ENCODE measurements around the gene NDFIP1. TPM values are rescaled to one million over a fixed set of nuclear protein-coding genes. Genes with fewer than 3 reads are reported as not detected.

The NDFIP1 gene
- total RNA-seq, 6 donors from 2014 or later, result 66.9 to 212 (median 108) TPM

DNA sequence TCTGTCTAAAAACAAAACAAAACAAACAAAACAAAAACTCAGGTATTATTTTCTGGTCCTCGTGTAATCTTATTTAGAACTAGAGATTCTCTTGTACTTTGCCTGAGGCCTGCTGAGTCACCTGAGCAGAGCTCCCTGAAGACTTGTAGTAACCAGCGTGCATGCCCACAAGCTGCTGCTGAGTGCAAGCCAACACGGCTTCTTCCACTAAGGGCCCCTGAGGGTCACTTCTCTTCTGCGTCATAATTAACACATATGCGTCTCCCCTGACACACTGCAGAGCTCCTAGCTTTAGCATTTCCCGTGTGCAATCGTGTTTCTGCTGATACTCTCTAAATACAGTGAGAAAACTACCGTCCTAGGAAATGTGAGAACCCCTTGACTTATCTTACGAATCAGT lies 10.9 kb upstream of the NDFIP1 start:
- 79 to 80% methylated on average over 9 of the region's 9 CpGs for WGBS, 2 donors

GRCh38 chr5:142098275-142098674 lies 10.3 kb upstream of the NDFIP1 start:
- no peak for ATAC-seq (ENCODE audit: low FRiP score in 2 of 2)
- Histone ChIP-seq H3K9me3 (no peaks in the 10 kb centered on the region), H3K27ac (no peak overlapping the region), H3K27me3 (no peaks in the 10 kb centered on the region), H3K36me3 (no peaks in the 10 kb centered on the region), H3K4me1 (peaks cover 0 to 11% (median 8%) of the 10 kb centered on the region in 4 donors), H3K4me3 (no peak overlapping the region)
- 73 to 87% methylated on average over 2 of the region's 2 CpGs for WGBS, 2 donors
- no peak for TF ChIP-seq POLR2AphosphoS5 (IDR thresholded peaks at IDR 0.05)
- TF ChIP-seq, protein P1, sequence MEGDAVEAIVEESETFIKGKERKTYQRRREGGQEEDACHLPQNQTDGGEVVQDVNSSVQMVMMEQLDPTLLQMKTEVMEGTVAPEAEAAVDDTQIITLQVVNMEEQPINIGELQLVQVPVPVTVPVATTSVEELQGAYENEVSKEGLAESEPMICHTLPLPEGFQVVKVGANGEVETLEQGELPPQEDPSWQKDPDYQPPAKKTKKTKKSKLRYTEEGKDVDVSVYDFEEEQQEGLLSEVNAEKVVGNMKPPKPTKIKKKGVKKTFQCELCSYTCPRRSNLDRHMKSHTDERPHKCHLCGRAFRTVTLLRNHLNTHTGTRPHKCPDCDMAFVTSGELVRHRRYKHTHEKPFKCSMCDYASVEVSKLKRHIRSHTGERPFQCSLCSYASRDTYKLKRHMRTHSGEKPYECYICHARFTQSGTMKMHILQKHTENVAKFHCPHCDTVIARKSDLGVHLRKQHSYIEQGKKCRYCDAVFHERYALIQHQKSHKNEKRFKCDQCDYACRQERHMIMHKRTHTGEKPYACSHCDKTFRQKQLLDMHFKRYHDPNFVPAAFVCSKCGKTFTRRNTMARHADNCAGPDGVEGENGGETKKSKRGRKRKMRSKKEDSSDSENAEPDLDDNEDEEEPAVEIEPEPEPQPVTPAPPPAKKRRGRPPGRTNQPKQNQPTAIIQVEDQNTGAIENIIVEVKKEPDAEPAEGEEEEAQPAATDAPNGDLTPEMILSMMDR (IDR thresholded peaks at IDR 0.05), result no peak
- no peak for TF ChIP-seq EP300 (IDR thresholded peaks at IDR 0.05)
- no peak for TF ChIP-seq POLR2A (IDR thresholded peaks at IDR 0.05)
- DNase-seq, result no peak

More for the DNA sequence above, 10.9 kb upstream of the NDFIP1 start:
- Histone ChIP-seq H3K9me3 (no peaks in the 10 kb centered on the region), H3K4me1 (peaks cover 0 to 11% (median 8%) of the 10 kb centered on the region in 4 donors), H3K27ac (peak overlapping the region in 1 of 4 donors; percentile 13), H3K36me3 (no peaks in the 10 kb centered on the region), H3K27me3 (no peaks in the 10 kb centered on the region), H3K4me3 (no peak overlapping the region)
- ATAC-seq (ENCODE audit: low FRiP score in 2 of 2) (no peak), DNase-seq (peak in 1 of 2 donors; percentile 39)
- TF ChIP-seq, protein P1 (IDR thresholded peaks at IDR 0.05), result no peak
- TF ChIP-seq POLR2A (IDR thresholded peaks at IDR 0.05), result no peak

DNA sequence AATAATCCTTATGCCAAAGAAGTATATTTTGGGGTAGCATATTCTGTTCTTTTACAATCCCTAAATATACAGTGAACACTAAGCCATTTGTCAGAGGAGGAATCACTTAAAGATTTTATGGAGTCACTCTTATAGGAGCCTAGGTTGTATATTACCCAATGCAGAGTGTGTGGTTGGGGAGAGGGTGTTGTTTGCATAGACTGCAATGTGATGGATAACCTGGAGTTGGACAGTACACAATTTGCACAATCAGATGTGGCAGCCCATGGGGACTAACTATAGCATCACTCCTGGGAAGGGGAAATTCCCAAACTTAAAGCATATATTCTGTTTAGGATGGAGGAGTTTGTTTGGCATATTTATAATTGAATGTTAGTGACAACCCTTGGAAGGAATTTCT lies 9.6 kb upstream of the NDFIP1 start:
- DNase-seq, result no peak
- Histone ChIP-seq H3K27ac (no peak overlapping the region), H3K9me3 (no peaks in the 10 kb centered on the region), H3K4me1 (peaks cover 0 to 11% (median 8%) of the 10 kb centered on the region in 4 donors), H3K36me3 (no peaks in the 10 kb centered on the region), H3K27me3 (no peaks in the 10 kb centered on the region), H3K4me3 (no peak overlapping the region)
- TF ChIP-seq POLR2AphosphoS5 (IDR thresholded peaks at IDR 0.05) (no peak), POLR2A (IDR thresholded peaks at IDR 0.05) (no peak), EP300 (IDR thresholded peaks at IDR 0.05) (no peak)
- TF ChIP-seq, protein P1 (IDR thresholded peaks at IDR 0.05), result no peak
- no peak for ATAC-seq (ENCODE audit: low FRiP score in 2 of 2)

- DNase-seq (no peak), ATAC-seq (ENCODE audit: low FRiP score in 2 of 2) (no peak)
- WGBS, 2 donors, result 80 to 91% methylated on average over 7 of the region's 7 CpGs
- Histone ChIP-seq H3K4me3 (no peak overlapping the region), H3K4me1 (peaks cover 0 to 6% (median 4%) of the 10 kb centered on the region in 4 donors), H3K9me3 (no peaks in the 10 kb centered on the region), H3K36me3 (no peaks in the 10 kb centered on the region), H3K27ac (peak overlapping the region in 2 of 4 donors; percentile 26 to 35), H3K27me3 (no peaks in the 10 kb centered on the region)
- no peak for TF ChIP-seq POLR2A (IDR thresholded peaks at IDR 0.05)
These were observed 8.3 kb upstream of the NDFIP1 start for GRCh38 chr5:142100307-142100706.

GRCh38 chr5:142102980-142103740 lies 5.4 kb upstream of the NDFIP1 start:
- no peak overlapping the region for H3K4me3 ChIP-seq
- TF ChIP-seq POLR2AphosphoS5 (IDR thresholded peaks at IDR 0.05), result no peak
- TF ChIP-seq POLR2A (IDR thresholded peaks at IDR 0.05), result no peak
- no peak for TF ChIP-seq EP300 (IDR thresholded peaks at IDR 0.05)
- TF ChIP-seq, protein P1 (IDR thresholded peaks at IDR 0.05), result no peak
- no peaks in the 10 kb centered on the region for H3K9me3 ChIP-seq
- peaks cover 1 to 4% (median 1%) of the 10 kb centered on the region in 4 donors for H3K4me1 ChIP-seq
- DNase-seq (no peak), ATAC-seq (ENCODE audit: low FRiP score in 2 of 2) (no peak)
- H3K27me3 ChIP-seq, result no peaks in the 10 kb centered on the region
- no peak overlapping the region for H3K27ac ChIP-seq
- no peaks in the 10 kb centered on the region for H3K36me3 ChIP-seq
- WGBS, 2 donors, result 83 to 90% methylated on average over 7 of the region's 7 CpGs
